Stromal cell of bone marrow (primary cell): ENCODE results near the gene CAPN5.
A peak's percentile ranks its signal among the peaks of the same experiment; 100 is the strongest.
"Not testable (repeated sequence)": the region's sequence is repeated elsewhere in the genome, so short reads cannot be mapped to it uniquely, and the experiment has no call there.

ENCODE experiments used
- DNase-seq: peaks from one replicate; pipeline ENCODE4 v3.0.0-alpha.2; 2012; ENCODE audit warnings: low read depth

CAPN5 gene

GRCh38 chr11:77066229-77067042 is at the start of gene CAPN5:
CAPN5 (plus strand) TSS chr11:77066971; CDS start chr11:77084887, 17,916 bp downstream.
- DNase-seq = peak; percentile 81

- not testable (repeated sequence) for DNase-seq
Measured at GRCh38 chr11:77018396-77018924, 48.3 kb upstream of the CAPN5 start.

- DNase-seq = no peak
Measured at GRCh38 chr11:77019976-77020595, 46.7 kb upstream of the CAPN5 start.

- DNase-seq = no peak
Measured at GRCh38 chr11:77020734-77021133, 46.0 kb upstream of the CAPN5 start.

- no peak for DNase-seq
Measured at GRCh38 chr11:77024745-77025144, 42.0 kb upstream of the CAPN5 start.

- DNase-seq = no peak
Measured at GRCh38 chr11:77026221-77026620, 40.5 kb upstream of the CAPN5 start.

- DNase-seq = no peak
Measured at GRCh38 chr11:77026743-77027142, 40.0 kb upstream of the CAPN5 start.

GRCh38 chr11:77027275-77027674 is 39.5 kb upstream of the CAPN5 start:
- no peak for DNase-seq

GRCh38 chr11:77029829-77030228 is 36.9 kb upstream of the CAPN5 start:
- no peak for DNase-seq

- no peak for DNase-seq
Measured at GRCh38 chr11:77030834-77031414, 35.8 kb upstream of the CAPN5 start.

GRCh38 chr11:77031599-77031998 is 35.2 kb upstream of the CAPN5 start:
- no peak for DNase-seq

- DNase-seq = no peak
Measured at GRCh38 chr11:77035039-77035438, 31.7 kb upstream of the CAPN5 start.

GRCh38 chr11:77035580-77035979 is 31.2 kb upstream of the CAPN5 start:
- DNase-seq = no peak

- DNase-seq = no peak
Measured at GRCh38 chr11:77036398-77036797, 30.4 kb upstream of the CAPN5 start.

- no peak for DNase-seq
Measured at GRCh38 chr11:77037057-77037456, 29.7 kb upstream of the CAPN5 start.

- no peak for DNase-seq
Measured at GRCh38 chr11:77038029-77038824, 28.5 kb upstream of the CAPN5 start.

- no peak for DNase-seq
Measured at GRCh38 chr11:77038825-77039326, 27.9 kb upstream of the CAPN5 start.

GRCh38 chr11:77039491-77040400 is 27.0 kb upstream of the CAPN5 start:
- no peak for DNase-seq

GRCh38 chr11:77040401-77040777 is 26.4 kb upstream of the CAPN5 start:
- no peak for DNase-seq

- DNase-seq = no peak
Measured at GRCh38 chr11:77040889-77041288, 25.9 kb upstream of the CAPN5 start.
